ENCODE data around the gene NRXN3. TPM values are rescaled to one million over a fixed set of nuclear protein-coding genes. Genes with fewer than 3 reads are reported as not detected.

NRXN3 gene
- total and polyA plus RNA-seq, 2 of the 4 experiments (the other 2 are of a cell fraction): 4.8 to 25.1 TPM

DNA sequence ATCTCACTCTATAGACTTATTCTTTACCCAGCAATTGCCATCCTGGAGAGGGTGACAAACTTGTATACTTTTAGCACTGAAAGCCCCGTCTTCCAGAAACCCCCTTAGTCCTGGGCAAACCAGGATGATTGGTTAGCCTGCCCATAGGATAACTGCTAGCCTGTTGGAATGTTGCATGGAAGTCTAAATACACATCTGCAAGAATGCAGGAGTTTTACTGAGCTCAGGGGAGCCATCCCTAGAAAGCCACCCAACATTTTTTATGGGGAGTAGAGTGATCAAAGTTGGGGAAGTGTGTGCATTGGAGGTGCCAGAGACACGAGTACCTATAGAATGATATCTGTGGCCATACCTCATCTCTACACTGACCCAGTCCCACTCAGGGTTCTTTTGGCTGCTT is 155.7 kb downstream of the NRXN3 start:
- no peak overlapping the region for H3K14ac ChIP-seq (replicated peaks; ENCODE audit: low read depth, low read length)
- H3K27ac ChIP-seq (ENCODE audit: insufficient read depth, low read length): no peak overlapping the region
- H3K27me3 ChIP-seq (ENCODE audit: control insufficient read depth, insufficient read depth, low read length): no peaks in the 10 kb centered on the region
- no peak overlapping the region for H2AK5ac ChIP-seq (ENCODE audit: low read depth, low read length)
- H4K91ac ChIP-seq (ENCODE audit: insufficient read depth, low read depth, low read length): no peak overlapping the region
- ChIA-PET CTCF (no interaction called here), POLR2A (ENCODE audit: unreplicated experiment) (no interaction called here)
- ATAC-seq (ENCODE audit: low read depth) (no peak), DNase-seq (no peak)
- WGBS, 2 experiments (ENCODE audit: extremely low coverage in 2 of 2, insufficient read length in 1 of 2): no CpG with 5 or more reads among the region's 2 CpGs
- no peaks in the 10 kb centered on the region for H3K4me1 ChIP-seq (ENCODE audit: control insufficient read depth, insufficient read depth, low read length)
- no peak overlapping the region for H2BK20ac ChIP-seq (ENCODE audit: low read depth, low read length)
- H3K9me3 ChIP-seq (ENCODE audit: control insufficient read depth, insufficient read depth, low read length): peaks cover 23% of the 10 kb centered on the region
- dilution Hi-C loops (cut with HindIII; ENCODE audit: low sequenced_read_pairs, unreplicated experiment): no loop called here
- no peak overlapping the region for H2BK15ac ChIP-seq (ENCODE audit: low read depth, low read length)
- no peaks in the 10 kb centered on the region for H3K36me3 ChIP-seq (ENCODE audit: control insufficient read depth, insufficient read depth, low read length)
- H3K18ac ChIP-seq (ENCODE audit: low read depth, low read length): no peak overlapping the region
- no peak overlapping the region for H2BK120ac ChIP-seq (ENCODE audit: low read depth, low read length)
- no peak for TF ChIP-seq RAD21 (IDR thresholded peaks at IDR 0.05; ENCODE audit: low read length)
- TF ChIP-seq, protein P1, sequence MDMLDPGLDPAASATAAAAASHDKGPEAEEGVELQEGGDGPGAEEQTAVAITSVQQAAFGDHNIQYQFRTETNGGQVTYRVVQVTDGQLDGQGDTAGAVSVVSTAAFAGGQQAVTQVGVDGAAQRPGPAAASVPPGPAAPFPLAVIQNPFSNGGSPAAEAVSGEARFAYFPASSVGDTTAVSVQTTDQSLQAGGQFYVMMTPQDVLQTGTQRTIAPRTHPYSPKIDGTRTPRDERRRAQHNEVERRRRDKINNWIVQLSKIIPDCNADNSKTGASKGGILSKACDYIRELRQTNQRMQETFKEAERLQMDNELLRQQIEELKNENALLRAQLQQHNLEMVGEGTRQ (IDR thresholded peaks at IDR 0.05; ENCODE audit: low read depth, low read length): no peak
- TF ChIP-seq, protein P2, sequence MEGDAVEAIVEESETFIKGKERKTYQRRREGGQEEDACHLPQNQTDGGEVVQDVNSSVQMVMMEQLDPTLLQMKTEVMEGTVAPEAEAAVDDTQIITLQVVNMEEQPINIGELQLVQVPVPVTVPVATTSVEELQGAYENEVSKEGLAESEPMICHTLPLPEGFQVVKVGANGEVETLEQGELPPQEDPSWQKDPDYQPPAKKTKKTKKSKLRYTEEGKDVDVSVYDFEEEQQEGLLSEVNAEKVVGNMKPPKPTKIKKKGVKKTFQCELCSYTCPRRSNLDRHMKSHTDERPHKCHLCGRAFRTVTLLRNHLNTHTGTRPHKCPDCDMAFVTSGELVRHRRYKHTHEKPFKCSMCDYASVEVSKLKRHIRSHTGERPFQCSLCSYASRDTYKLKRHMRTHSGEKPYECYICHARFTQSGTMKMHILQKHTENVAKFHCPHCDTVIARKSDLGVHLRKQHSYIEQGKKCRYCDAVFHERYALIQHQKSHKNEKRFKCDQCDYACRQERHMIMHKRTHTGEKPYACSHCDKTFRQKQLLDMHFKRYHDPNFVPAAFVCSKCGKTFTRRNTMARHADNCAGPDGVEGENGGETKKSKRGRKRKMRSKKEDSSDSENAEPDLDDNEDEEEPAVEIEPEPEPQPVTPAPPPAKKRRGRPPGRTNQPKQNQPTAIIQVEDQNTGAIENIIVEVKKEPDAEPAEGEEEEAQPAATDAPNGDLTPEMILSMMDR (conservative IDR thresholded peaks at IDR 0.05; ENCODE audit: low read depth, low read length): no peak
- TF ChIP-seq RCOR1 (IDR thresholded peaks at IDR 0.05; ENCODE audit: insufficient replicate concordance, low read length): no peak
- TF ChIP-seq MAZ (IDR thresholded peaks at IDR 0.05; ENCODE audit: borderline replicate concordance, low read depth, low read length): no peak
- no peak for TF ChIP-seq CEBPB (IDR thresholded peaks at IDR 0.05; ENCODE audit: low read depth, low read length)
- TF ChIP-seq MXI1 (IDR thresholded peaks at IDR 0.05; ENCODE audit: borderline replicate concordance, low read depth, low read length): no peak
- no peak for TF ChIP-seq CHD1 (IDR thresholded peaks at IDR 0.05; ENCODE audit: low read depth, low read length)
- no peak for TF ChIP-seq BHLHE40 (IDR thresholded peaks at IDR 0.05; ENCODE audit: low read depth, low read length)
- no peak for TF ChIP-seq SMC3 (IDR thresholded peaks at IDR 0.05; ENCODE audit: low read depth, low read length)
- TF ChIP-seq, protein P3, sequence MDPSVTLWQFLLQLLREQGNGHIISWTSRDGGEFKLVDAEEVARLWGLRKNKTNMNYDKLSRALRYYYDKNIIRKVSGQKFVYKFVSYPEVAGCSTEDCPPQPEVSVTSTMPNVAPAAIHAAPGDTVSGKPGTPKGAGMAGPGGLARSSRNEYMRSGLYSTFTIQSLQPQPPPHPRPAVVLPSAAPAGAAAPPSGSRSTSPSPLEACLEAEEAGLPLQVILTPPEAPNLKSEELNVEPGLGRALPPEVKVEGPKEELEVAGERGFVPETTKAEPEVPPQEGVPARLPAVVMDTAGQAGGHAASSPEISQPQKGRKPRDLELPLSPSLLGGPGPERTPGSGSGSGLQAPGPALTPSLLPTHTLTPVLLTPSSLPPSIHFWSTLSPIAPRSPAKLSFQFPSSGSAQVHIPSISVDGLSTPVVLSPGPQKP (IDR thresholded peaks at IDR 0.05; ENCODE audit: borderline replicate concordance, low read depth, low read length): no peak
- TF ChIP-seq RFX5 (IDR thresholded peaks at IDR 0.05; ENCODE audit: low read depth, low read length): no peak
- TF ChIP-seq POLR2A (IDR thresholded peaks at IDR 0.05; ENCODE audit: low read depth, low read length): no peak
- no peak for TF ChIP-seq NFE2L2 (IDR thresholded peaks at IDR 0.05; ENCODE audit: low read depth, low read length)
- TF ChIP-seq FOS (IDR thresholded peaks at IDR 0.05; ENCODE audit: low read depth, low read length): no peak
- no peak for TF ChIP-seq MAFK (IDR thresholded peaks at IDR 0.05; ENCODE audit: low read depth, low read length)
- H4K5ac ChIP-seq (ENCODE audit: low read depth, low read length): no peak overlapping the region
- no peak overlapping the region for H3K23ac ChIP-seq (ENCODE audit: low read depth, low read length)
- H3K9me1 ChIP-seq (ENCODE audit: insufficient read depth, low read length): no peaks in the 10 kb centered on the region
- no peak overlapping the region for H2AFZ ChIP-seq (replicated peaks; ENCODE audit: low read length, poor library complexity)
- no peak overlapping the region for H3K9ac ChIP-seq (ENCODE audit: low read depth, low read length)
- H3K4me2 ChIP-seq (ENCODE audit: low read depth, low read length): no peak overlapping the region
- H2AK9ac ChIP-seq (replicated peaks; ENCODE audit: low read depth, low read length, poor library complexity): no peak overlapping the region
- no peak overlapping the region for H3K4ac ChIP-seq (ENCODE audit: low read depth, low read length)
- no peak overlapping the region for H3K4me3 ChIP-seq (ENCODE audit: insufficient read depth, low read depth, low read length)
- no peaks in the 10 kb centered on the region for H4K20me1 ChIP-seq (ENCODE audit: insufficient read depth, low read length)
- in situ Hi-C loops (cut with MboI; ENCODE audit: low sequenced_read_pairs): no loop called here
- BruUV-seq (replicated peaks): no TSS peak
- H3K79me1 ChIP-seq (ENCODE audit: low read depth in 1 of 2, low read length in 2 of 2): no peaks in the 10 kb centered on the region
- H4K8ac ChIP-seq (ENCODE audit: low read depth in 2 of 2, low read length in 2 of 2): no peak overlapping the region
- no peak overlapping the region for H3K56ac ChIP-seq (ENCODE audit: extremely low read depth, insufficient read depth, low read length)
- H2BK5ac ChIP-seq (ENCODE audit: low read depth, low read length, poor library complexity, severe bottlenecking): no peak overlapping the region
- intact Hi-C loops (cut with micrococcal nuclease): no loop called here

Measured in IMR-90 (cell line).